ENCODE results near the gene IL19. TPM values are rescaled to one million over a fixed set of nuclear protein-coding genes. Genes with fewer than 3 reads are reported as not detected.
A peak's percentile ranks its signal among the peaks of the same experiment; 100 is the strongest.

IL19 gene
- total RNA-seq, 4 donors from 2014 or later, result not detected

- TF ChIP-seq POLR2A (IDR thresholded peaks at IDR 0.05) (no peak), CTCF (IDR thresholded peaks at IDR 0.05) (no peak)
These were observed 20.1 kb downstream of the IL19 start for GRCh38 chr1:206790502-206791250.

GRCh38 chr1:206792939-206793607 lies 22.5 kb downstream of the IL19 start:
- intact Hi-C loops (cut with DNase I; ENCODE audit: low total_unique reads), result no loop called here
- no peak for TF ChIP-seq POLR2A (IDR thresholded peaks at IDR 0.05)
- no peak for DNase-seq (ENCODE audit: low spot score in 2 of 2)
- no peak overlapping the region for H3K4me3 ChIP-seq (ENCODE audit: low read depth, poor library complexity, severe bottlenecking)
- WGBS, 2 donors, result 83 to 87% methylated on average over 16 of the region's 16 CpGs

More at GRCh38 chr1:206790502-206791250, 20.1 kb downstream of the IL19 start:
- peak in 1 of 2 donors; percentile 12 for DNase-seq (ENCODE audit: low spot score in 2 of 2)
- 84 to 87% methylated on average over 11 of the region's 11 CpGs for WGBS, 2 donors
- intact Hi-C loops (cut with DNase I; ENCODE audit: low total_unique reads), result no loop called here
- no peak overlapping the region for H3K4me3 ChIP-seq (ENCODE audit: low read depth, poor library complexity, severe bottlenecking)

- H3K4me3 ChIP-seq (ENCODE audit: low read depth, poor library complexity, severe bottlenecking), result no peak overlapping the region
- 84 to 85% methylated on average over 7 of the region's 7 CpGs for WGBS, 2 donors
- TF ChIP-seq POLR2A (IDR thresholded peaks at IDR 0.05) (no peak), CTCF (IDR thresholded peaks at IDR 0.05) (no peak)
- intact Hi-C loops (cut with DNase I; ENCODE audit: low total_unique reads), result no loop called here
- no peak for DNase-seq (ENCODE audit: low spot score in 2 of 2)
These were observed 23.0 kb downstream of the IL19 start for GRCh38 chr1:206793620-206794019.

- intact Hi-C loops (cut with DNase I; ENCODE audit: low total_unique reads), result no loop called here
These were observed 23.8 kb downstream of the IL19 start for GRCh38 chr1:206794294-206794908.

GRCh38 chr1:206796116-206796515 lies 25.5 kb downstream of the IL19 start:
- no peak for TF ChIP-seq POLR2A (IDR thresholded peaks at IDR 0.05)
- TF ChIP-seq CTCF (IDR thresholded peaks at IDR 0.05), result no peak
- H3K4me3 ChIP-seq (ENCODE audit: low read depth, poor library complexity, severe bottlenecking), result no peak overlapping the region
- no peak for DNase-seq (ENCODE audit: low spot score in 2 of 2)
- intact Hi-C loops (cut with DNase I; ENCODE audit: low total_unique reads), result no loop called here
- WGBS, 2 donors, result 71 to 74% methylated on average over 3 of the region's 3 CpGs

More at GRCh38 chr1:206794294-206794908, 23.8 kb downstream of the IL19 start:
- no peak overlapping the region for H3K4me3 ChIP-seq (ENCODE audit: low read depth, poor library complexity, severe bottlenecking)
- DNase-seq (ENCODE audit: low spot score in 2 of 2), result no peak
- TF ChIP-seq POLR2A (IDR thresholded peaks at IDR 0.05) (no peak), CTCF (IDR thresholded peaks at IDR 0.05) (no peak)
- WGBS, 2 donors, result 93 to 95% methylated on average over 11 of the region's 11 CpGs

- no peak for TF ChIP-seq POLR2A (IDR thresholded peaks at IDR 0.05)
- no peak for TF ChIP-seq CTCF (IDR thresholded peaks at IDR 0.05)
- WGBS, 2 donors, result 92 to 94% methylated on average over 8 of the region's 8 CpGs
- intact Hi-C loops (cut with DNase I; ENCODE audit: low total_unique reads), result no loop called here
- no peak for DNase-seq (ENCODE audit: low spot score in 2 of 2)
- no peak overlapping the region for H3K4me3 ChIP-seq (ENCODE audit: low read depth, poor library complexity, severe bottlenecking)
These were observed 26.4 kb downstream of the IL19 start for GRCh38 chr1:206796981-206797402.

Data from lower leg skin (tissue), 4 donors.